ENCODE data around the gene GIMD1. TPM values are rescaled to one million over a fixed set of nuclear protein-coding genes. Genes with fewer than 3 reads are reported as not detected.

The GIMD1 gene
- total RNA-seq, 1 donor from 2014 or later = not detected

DNA sequence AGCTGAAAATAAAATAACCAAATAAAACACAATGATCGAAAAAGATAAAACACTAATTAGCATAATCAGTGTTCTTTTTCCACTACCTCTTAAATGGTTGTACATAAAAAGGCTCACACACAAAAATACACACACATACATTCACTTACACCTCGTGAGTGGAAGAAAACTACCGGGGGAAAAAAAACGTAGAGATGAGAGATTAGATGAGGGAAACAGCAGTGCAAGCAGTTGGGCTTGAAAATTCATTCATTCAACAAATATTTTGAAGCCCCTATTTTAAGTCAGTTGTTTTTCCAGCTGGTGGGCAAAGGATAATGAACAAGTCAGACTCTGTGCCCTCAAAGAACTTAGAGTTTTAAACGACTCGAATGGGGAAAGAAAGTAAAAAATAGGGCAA, 53.6 kb downstream of the GIMD1 start:
- TF ChIP-seq, protein P1, sequence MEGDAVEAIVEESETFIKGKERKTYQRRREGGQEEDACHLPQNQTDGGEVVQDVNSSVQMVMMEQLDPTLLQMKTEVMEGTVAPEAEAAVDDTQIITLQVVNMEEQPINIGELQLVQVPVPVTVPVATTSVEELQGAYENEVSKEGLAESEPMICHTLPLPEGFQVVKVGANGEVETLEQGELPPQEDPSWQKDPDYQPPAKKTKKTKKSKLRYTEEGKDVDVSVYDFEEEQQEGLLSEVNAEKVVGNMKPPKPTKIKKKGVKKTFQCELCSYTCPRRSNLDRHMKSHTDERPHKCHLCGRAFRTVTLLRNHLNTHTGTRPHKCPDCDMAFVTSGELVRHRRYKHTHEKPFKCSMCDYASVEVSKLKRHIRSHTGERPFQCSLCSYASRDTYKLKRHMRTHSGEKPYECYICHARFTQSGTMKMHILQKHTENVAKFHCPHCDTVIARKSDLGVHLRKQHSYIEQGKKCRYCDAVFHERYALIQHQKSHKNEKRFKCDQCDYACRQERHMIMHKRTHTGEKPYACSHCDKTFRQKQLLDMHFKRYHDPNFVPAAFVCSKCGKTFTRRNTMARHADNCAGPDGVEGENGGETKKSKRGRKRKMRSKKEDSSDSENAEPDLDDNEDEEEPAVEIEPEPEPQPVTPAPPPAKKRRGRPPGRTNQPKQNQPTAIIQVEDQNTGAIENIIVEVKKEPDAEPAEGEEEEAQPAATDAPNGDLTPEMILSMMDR (IDR thresholded peaks at IDR 0.05; ENCODE audit: insufficient read depth, low read depth, low read length) = no peak
- no peak for TF ChIP-seq EZH2 (IDR thresholded peaks at IDR 0.05; ENCODE audit: insufficient read depth, low read length)
- H3K27ac ChIP-seq (ENCODE audit: low read depth, low read length) = peak overlapping the region; percentile 99
- peak overlapping the region; percentile 97 for H3K9ac ChIP-seq (ENCODE audit: low read length)
- peaks cover 20% of the 10 kb centered on the region for H3K4me1 Mint-ChIP-seq (ENCODE audit: low read depth, unreplicated experiment)
- H4K20me1 ChIP-seq (ENCODE audit: insufficient read depth, low read length) = no peaks in the 10 kb centered on the region
- DNase-seq (ENCODE audit: low read depth) (no peak), FAIRE-seq (peak; percentile 37)
- H3K36me3 ChIP-seq (ENCODE audit: insufficient read depth, low read length) = no peaks in the 10 kb centered on the region
- no peaks in the 10 kb centered on the region for H3K27me3 Mint-ChIP-seq (ENCODE audit: low read depth, unreplicated experiment)
- H3K9me3 Mint-ChIP-seq (ENCODE audit: unreplicated experiment) = no peaks in the 10 kb centered on the region
- H3K79me2 ChIP-seq (ENCODE audit: insufficient read depth, low read length) = peaks cover 85% of the 10 kb centered on the region
- no peaks in the 10 kb centered on the region for H3K27me3 ChIP-seq (ENCODE audit: insufficient read depth, low read length)
- H3K36me3 Mint-ChIP-seq (ENCODE audit: low read depth, unreplicated experiment) = no peaks in the 10 kb centered on the region
- no peak overlapping the region for H2AFZ ChIP-seq (ENCODE audit: low read depth, low read length)
- peaks cover 25% of the 10 kb centered on the region for H3K4me1 ChIP-seq (ENCODE audit: insufficient read depth, low read length)
- H3K27ac Mint-ChIP-seq (ENCODE audit: unreplicated experiment) = no peak overlapping the region
- H3K4me2 ChIP-seq (ENCODE audit: low read length) = peak overlapping the region; percentile 93
- peak overlapping the region; percentile 92 for H3K4me3 ChIP-seq (ENCODE audit: insufficient read depth, low read depth, low read length)
- no peak overlapping the region for H3K4me3 Mint-ChIP-seq (ENCODE audit: unreplicated experiment)
- no peaks in the 10 kb centered on the region for H3K9me3 ChIP-seq (ENCODE audit: insufficient read depth, low read depth, low read length)

DNA sequence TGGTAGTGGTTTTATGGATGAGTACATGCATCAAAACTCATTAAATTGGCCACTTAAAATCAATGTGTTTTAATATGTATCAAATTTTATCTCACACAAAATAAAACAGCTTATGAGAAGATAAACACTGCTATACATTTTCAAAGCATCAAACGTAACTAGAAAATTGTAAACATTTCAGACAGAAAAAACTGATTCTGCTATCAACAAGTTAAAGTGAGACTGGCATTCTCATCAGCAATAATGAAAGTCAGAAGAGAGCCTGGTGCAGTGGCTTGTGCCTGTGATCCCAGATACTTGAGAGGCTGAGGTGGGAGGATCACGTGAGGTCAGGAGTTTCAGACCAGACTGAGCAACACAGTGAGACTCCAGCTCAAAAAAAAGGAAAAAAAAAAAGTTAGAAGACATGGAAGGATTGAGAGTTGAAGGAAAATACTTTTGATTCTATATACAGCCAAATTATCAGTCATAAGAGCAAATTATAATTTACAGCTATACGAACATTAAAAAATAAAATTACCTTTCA, 55.5 kb downstream of the GIMD1 start:
- Histone ChIP-seq H3K27me3 (ENCODE audit: insufficient read depth, low read length) (no peaks in the 10 kb centered on the region), H3K27ac (ENCODE audit: low read depth, low read length) (peak overlapping the region; percentile 23), H3K9ac (ENCODE audit: low read length) (no peak overlapping the region), H2AFZ (ENCODE audit: low read depth, low read length) (no peak overlapping the region), H3K79me2 (ENCODE audit: insufficient read depth, low read length) (peaks cover 72% of the 10 kb centered on the region), H3K4me1 (ENCODE audit: insufficient read depth, low read length) (peaks cover 25% of the 10 kb centered on the region), H3K36me3 (ENCODE audit: insufficient read depth, low read length) (peaks cover 3% of the 10 kb centered on the region), H3K9me3 (ENCODE audit: insufficient read depth, low read depth, low read length) (no peaks in the 10 kb centered on the region), H3K4me3 (ENCODE audit: insufficient read depth, low read depth, low read length) (no peak overlapping the region), H3K4me2 (ENCODE audit: low read length) (no peak overlapping the region), H4K20me1 (ENCODE audit: insufficient read depth, low read length) (no peaks in the 10 kb centered on the region)
- DNase-seq (ENCODE audit: low read depth) (peak; percentile 6), FAIRE-seq (no peak)
- Mint-ChIP-seq H3K4me3 (ENCODE audit: unreplicated experiment) (no peak overlapping the region), H3K27ac (ENCODE audit: unreplicated experiment) (peak overlapping the region; percentile 60), H3K9me3 (ENCODE audit: unreplicated experiment) (no peaks in the 10 kb centered on the region), H3K27me3 (ENCODE audit: low read depth, unreplicated experiment) (no peaks in the 10 kb centered on the region), H3K36me3 (ENCODE audit: low read depth, unreplicated experiment) (no peaks in the 10 kb centered on the region), H3K4me1 (ENCODE audit: low read depth, unreplicated experiment) (peaks cover 13% of the 10 kb centered on the region)
- no peak for TF ChIP-seq EZH2 (IDR thresholded peaks at IDR 0.05; ENCODE audit: insufficient read depth, low read length)
- TF ChIP-seq, protein P1 (IDR thresholded peaks at IDR 0.05; ENCODE audit: insufficient read depth, low read depth, low read length) = no peak

DNA sequence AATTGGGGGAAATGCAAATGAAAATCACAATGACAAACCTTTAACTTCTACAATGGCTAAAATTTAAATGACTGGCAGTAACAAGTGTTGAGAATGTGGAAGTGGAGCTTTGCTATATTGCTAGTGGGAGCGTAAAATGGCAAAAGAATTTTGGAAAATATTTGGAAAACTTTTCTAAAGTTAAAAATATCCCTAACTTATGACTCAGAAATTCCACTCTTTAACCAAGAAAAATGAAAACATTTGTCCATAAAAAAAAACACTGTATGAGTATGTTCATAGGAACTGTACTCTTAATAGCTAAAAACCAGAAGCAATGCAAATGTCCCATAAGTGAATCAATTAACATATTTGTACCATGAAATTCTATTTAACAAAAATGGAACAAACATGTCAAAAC, 56.2 kb downstream of the GIMD1 start:
- Mint-ChIP-seq H3K4me3 (ENCODE audit: unreplicated experiment) (no peak overlapping the region), H3K27me3 (ENCODE audit: low read depth, unreplicated experiment) (no peaks in the 10 kb centered on the region), H3K4me1 (ENCODE audit: low read depth, unreplicated experiment) (peaks cover 12% of the 10 kb centered on the region), H3K9me3 (ENCODE audit: unreplicated experiment) (no peaks in the 10 kb centered on the region), H3K36me3 (ENCODE audit: low read depth, unreplicated experiment) (no peaks in the 10 kb centered on the region), H3K27ac (ENCODE audit: unreplicated experiment) (no peak overlapping the region)
- no peak for TF ChIP-seq EZH2 (IDR thresholded peaks at IDR 0.05; ENCODE audit: insufficient read depth, low read length)
- TF ChIP-seq, protein P1 (IDR thresholded peaks at IDR 0.05; ENCODE audit: insufficient read depth, low read depth, low read length) = no peak
- H3K27ac ChIP-seq (ENCODE audit: low read depth, low read length) = peak overlapping the region; percentile 23
- H3K36me3 ChIP-seq (ENCODE audit: insufficient read depth, low read length) = peaks cover 3% of the 10 kb centered on the region
- peak overlapping the region; percentile 46 for H3K4me2 ChIP-seq (ENCODE audit: low read length)
- H3K4me1 ChIP-seq (ENCODE audit: insufficient read depth, low read length) = peaks cover 20% of the 10 kb centered on the region
- no peak overlapping the region for H3K9ac ChIP-seq (ENCODE audit: low read length)
- H3K79me2 ChIP-seq (ENCODE audit: insufficient read depth, low read length) = peaks cover 65% of the 10 kb centered on the region
- FAIRE-seq = peak; percentile 64
- no peaks in the 10 kb centered on the region for H3K9me3 ChIP-seq (ENCODE audit: insufficient read depth, low read depth, low read length)
- no peak overlapping the region for H2AFZ ChIP-seq (ENCODE audit: low read depth, low read length)
- peak; percentile 51 for DNase-seq (ENCODE audit: low read depth)
- no peak overlapping the region for H3K4me3 ChIP-seq (ENCODE audit: insufficient read depth, low read depth, low read length)
- H3K27me3 ChIP-seq (ENCODE audit: insufficient read depth, low read length) = no peaks in the 10 kb centered on the region
- H4K20me1 ChIP-seq (ENCODE audit: insufficient read depth, low read length) = no peaks in the 10 kb centered on the region
